Stromal cell of bone marrow (primary cell): ENCODE measurements around the gene CLK2.

Experiments
- DNase-seq: peaks from one replicate; pipeline ENCODE4 v3.0.0-alpha.2; 2012; ENCODE audit warnings: low read depth

The CLK2 gene

DNA sequence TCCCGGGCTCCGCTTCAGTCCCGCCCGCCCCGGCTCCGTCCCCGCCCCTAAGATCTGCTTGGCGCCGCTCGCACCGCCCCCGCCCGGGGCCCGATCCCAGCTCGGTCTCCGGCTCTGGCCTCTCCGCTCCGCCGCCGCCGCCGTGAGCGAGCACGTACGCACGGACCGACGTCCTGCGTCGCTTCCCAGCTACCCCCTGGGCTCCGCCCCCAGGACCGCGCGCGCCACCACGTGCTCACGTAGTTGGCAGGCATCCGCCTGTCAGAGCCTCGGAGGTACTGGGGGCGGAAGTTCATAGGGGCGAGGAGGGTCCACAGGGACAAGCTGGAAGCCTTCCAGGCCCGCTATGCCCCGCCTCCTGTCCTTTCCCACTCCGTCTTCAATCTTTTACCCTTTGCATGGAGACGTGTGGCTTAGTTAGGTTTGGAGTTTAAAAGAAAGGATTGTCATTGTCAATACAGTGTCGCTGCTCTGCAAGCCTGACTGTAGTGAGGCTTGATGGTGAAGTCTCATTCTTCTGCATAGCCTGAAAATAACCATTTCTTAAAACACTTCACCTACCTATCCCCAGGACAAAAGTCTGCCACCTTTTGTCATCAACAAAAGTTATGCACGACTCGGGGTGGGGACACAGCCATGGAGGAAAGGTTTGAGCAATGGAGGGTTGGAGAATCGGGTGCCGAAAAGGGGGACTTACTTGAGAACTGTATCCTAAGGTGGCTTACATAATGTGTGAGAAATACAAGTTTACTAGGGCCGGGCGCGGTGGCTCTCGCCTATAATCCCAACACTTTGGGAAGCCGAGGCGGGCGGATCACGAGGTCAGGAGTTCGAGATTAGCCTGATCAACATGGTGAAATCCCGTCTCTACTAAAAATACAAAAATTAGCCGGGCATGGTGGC, at the start of gene CLK2:
Gene CLK2 (minus strand): TSS at position 162 of the 903 bp plus-strand sequence. CDS start 2,527 bp downstream, outside the sequence.
- peak; percentile 88 for DNase-seq

DNA sequence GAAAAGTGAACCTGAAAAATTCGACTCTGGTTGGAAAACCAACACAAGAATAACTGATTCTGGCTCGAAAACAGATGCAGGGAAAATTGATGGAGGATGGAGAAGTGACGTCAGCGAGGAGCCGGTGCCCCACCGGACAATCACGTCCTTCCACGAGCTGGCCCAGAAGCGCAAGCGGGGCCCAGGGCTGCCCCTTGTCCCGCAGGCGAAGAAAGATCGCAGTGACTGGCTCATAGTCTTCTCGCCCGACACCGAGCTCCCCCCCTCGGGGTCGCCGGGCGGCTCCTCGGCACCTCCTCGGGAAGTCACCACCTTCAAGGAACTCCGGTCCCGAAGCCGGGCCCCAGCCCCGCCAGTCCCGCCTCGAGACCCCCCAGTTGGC, 49.3 kb upstream of the CLK2 start:
- no peak for DNase-seq

DNA sequence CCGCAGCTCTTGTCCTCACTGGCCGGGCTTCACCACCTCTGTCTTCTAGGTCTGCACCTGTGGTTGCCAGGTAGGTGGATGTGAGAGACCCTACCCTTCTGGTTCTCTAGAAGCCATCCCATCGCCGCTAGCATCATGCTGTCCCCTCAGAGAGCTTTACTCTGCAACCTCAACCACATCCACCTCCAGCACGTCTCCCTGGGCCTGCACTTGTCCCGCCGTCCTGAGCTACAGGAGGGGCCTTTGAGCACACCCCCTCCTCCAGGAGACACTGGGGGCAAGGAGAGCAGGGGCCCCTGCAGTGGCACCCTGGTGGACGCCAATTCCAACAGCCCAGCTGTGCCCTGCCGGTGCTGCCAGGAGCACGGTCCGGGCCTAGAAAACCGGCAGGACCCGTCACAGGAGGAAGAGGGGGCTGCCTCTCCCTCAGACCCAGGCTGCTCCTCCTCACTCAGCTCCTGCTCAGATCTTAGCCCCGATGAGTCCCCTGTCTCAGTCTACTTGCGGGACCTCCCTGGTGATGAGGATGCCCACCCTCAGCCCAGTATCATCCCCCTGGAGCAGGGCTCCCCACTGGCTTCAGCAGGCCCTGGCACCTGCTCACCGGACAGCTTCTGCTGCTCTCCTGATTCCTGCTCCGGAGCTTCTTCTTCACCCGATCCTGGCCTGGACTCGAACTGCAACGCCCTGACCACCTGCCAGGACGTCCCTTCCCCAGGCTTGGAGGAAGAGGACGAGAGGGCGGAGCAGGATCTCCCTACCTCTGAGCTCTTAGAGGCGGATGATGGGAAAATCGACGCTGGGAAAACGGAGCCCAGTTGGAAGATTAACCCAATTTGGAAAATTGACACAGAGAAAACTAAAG, 48.6 kb upstream of the CLK2 start:
- no peak for DNase-seq

DNA sequence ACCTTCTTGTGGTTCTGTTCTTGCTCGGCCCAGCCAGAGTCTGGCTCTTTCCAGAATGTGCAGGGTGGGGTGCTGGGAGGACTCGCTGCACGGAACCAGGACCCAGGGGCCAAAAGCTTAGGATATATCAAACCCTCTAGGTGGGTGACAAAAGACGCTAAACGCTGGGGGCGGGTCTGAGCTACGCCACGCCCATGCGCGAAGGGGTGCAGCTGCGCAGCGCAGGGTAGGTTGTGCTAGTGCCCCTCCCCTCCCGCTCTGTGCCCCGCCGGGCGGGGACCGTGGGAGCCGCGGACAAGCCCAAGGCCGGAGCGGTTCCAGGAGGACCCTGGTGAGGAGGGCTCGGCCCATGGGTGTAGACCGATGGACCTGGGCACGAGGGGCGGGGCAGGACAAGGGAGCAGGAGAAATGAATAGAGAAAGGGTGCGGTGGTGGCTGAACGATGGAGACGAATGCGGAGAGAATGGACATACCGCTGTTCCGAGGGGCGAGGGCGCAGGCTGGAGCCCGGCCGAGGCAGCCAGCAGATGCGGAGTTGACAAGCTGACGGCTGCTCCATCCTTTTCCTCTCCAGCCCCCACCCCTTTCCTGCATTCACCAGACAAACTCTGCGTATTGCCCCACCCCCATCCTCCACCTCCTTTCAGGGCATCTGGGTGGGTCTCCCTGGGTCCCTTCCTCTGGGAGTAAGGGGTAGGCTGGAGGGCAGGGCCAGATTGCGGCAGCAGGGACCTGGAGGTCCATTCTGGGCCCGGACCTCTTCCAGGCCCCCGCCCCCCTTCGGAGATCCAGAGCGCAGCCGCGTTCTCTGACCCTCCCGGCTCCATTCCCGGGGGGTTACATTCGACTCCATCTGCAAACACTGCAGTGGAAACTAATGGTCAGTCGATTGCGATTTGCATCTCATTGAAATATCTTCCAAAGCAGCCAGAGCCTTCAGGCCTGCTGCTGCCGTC, 47.6 kb upstream of the CLK2 start, which contains the start of gene RUSC1:
Gene RUSC1 (plus strand): TSS at position 234 of the 957 bp plus-strand sequence. CDS start 880 bp downstream, outside the sequence.
- DNase-seq, result no peak

DNA sequence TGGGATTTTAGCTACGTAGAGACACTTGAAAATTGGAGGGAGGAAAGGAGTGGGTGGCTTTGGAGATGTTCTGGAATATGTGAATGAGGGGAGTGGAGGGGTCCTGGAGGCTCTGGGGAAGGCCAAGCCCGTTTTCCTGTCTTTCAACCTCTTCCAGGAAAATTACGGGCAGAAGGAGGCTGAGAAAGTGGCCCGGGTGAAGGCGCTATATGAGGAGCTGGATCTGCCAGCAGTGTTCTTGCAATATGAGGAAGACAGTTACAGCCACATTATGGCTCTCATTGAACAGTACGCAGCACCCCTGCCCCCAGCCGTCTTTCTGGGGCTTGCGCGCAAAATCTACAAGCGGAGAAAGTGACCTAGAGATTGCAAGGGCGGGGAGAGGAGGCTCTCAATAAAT, 46.9 kb upstream of the CLK2 start:
- no peak for DNase-seq

DNA sequence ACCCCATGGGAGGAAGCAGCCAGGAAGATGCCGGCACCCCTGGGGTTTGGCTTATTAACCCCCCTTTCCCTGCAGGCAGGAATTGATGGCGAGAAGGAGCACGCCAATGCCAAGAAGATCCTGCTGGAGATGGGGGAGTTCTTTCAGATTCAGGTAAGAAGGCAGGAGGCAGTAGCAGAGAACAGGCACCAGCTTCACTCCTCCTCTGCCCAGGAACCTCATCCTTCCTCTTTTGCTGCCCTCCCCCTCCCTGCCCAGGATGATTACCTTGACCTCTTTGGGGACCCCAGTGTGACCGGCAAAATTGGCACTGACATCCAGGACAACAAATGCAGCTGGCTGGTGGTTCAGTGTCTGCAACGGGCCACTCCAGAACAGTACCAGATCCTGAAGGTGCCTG, 46.2 kb upstream of the CLK2 start:
- no peak for DNase-seq

DNA sequence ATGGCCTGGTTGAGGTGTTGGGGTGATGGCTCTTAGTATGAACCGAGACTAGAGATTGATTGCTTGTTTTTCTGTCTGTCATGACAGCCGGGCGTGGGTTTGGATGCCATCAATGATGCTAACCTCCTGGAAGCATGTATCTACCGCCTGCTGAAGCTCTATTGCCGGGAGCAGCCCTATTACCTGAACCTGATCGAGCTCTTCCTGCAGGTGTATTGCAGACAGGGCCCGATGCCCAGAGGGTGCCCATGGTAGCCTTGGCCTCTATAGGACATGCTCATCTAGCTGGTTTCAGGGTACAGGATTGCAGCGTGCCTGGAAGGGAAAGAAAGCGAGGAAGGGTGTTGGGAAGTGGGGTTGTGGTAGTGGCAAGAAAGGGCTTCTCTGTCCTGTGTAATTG, 44.8 kb upstream of the CLK2 start:
- no peak for DNase-seq

DNA sequence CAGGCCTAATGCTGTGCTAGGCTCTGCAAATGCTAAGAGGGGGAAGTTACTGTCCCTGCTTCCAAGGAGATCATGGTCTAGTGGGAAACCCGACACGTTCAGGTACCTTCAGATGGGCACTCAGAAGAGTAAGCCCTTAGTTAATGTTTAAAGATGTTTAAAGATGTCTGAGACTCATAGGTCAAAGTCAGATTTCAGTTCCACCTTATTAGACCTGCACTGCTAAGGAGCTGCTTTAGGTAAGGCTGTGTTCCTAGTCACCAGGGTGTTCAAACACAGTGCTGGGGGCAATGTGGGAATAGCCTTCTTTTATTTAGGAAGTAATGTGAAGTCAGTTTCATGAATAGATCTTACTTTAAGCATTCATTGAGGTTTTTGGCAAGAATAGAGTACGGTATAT, 43.6 kb upstream of the CLK2 start:
- no peak for DNase-seq

DNA sequence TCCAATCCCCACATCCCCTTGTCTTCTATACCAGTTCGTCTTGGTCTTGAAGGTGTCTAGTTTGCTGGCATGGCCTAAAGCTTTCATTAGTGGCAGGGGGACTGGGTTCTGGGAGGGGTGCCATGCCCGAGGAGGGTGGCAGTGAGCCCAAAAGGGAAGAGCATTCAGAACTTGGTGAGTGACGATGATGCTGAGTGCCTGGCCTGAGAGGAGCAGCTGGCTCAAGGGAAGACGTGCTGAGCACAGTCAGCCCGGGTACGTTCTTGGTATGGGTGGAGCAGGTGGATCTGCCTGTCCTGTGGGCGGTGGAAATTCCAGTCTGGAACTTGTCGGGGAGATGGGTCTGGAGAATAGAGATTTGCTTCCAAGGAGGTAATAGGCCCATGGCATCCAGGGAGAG, 40.0 kb upstream of the CLK2 start:
- no peak for DNase-seq

DNA sequence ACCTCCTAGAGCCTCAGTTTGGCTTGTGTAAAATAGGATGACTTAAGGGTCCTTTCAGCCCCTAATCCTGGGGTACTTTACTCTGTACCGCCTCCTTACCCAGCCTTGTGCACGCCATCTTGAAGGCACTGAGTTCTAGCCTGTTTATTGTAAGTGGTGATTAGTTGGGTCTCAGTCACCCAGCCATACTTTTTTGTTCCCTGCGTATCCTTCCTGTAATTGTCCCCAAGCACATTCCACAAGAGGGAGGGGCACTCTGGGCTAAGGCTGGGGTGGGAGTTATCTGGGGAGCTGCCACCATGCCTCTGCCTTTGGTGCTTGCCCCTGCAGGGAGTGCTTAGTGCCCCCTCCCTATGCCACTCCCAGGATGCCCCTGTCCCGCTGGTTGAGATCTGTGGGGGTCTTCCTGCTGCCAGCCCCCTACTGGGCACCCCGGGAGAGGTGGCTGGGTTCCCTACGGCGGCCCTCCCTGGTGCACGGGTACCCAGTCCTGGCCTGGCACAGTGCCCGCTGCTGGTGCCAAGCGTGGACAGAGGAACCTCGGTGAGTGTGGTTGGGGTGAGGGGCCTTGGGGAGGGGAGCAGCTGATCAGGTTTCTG, 36.2 kb upstream of the CLK2 start:
- no peak for DNase-seq

DNA sequence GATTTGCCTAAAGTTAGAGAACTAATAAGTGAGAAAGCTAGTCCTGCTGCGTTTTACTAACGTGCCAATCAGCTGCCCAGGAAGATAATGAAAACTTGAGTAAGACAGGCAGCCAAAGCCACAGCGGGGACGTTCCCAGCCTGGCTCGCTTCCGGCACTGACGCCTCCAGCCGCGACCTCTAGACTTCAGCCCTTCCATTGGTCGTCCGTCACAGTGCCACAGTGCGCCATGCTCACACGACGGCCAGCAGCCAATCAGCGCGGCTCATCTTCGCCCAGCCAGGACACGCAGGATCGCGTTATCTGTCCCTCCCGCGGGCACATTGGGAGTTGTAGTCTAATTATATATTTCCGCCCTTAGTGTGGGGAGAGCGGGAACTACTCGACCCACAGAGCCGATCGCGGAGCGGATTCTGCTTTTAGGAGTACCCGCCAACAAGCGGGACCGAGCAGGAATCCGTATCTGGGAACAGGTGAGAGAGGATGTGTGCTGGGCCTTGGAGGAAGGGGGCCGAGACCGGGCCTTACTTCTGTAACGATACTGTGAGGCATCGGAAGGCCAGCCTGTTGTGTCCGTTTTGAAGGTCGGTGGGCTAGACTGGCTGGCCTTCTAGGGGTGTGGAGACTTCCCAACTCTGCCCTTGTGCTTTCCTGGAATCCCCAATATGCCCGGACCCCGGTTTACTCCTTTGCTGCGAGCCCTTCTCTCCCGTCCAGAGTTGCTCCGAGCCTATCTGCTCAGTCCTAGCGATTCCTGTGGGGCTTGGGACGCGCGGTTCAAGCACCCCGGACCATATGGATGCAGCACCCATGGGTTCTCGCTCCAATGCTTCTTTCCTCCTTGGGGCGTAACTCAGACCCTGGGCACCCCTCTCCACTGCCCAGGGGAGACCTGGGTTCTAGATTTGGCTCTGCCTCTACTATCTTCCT, 35.5 kb upstream of the CLK2 start, which contains the start of gene FDPS:
Gene FDPS (plus strand): TSS at position 374 of the 930 bp plus-strand sequence. CDS start 924 bp downstream, outside the sequence.
- peak; percentile 99 for DNase-seq

DNA sequence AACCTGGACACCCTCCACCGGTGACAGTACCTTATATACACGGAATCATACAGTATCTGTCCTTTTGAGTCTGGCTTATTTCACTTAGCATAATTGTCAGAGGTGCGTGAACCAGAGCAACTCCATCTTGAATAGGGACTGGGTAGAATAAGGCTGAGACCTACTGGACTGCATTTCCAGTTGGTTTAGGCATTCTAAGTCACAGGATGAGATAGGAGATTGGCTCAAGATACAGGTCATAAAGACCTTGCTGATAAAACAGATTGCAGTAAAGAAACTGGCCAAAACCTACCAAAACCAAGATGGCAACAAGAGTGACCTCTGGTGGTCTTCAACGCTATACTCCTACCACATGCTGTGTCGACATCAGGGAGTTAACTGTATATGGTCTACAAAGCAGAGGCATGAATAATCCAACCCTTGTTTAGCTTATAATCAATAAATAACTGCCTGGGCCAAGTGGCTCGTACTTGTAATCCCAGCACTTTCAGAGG, 34.0 kb upstream of the CLK2 start:
- no peak for DNase-seq

DNA sequence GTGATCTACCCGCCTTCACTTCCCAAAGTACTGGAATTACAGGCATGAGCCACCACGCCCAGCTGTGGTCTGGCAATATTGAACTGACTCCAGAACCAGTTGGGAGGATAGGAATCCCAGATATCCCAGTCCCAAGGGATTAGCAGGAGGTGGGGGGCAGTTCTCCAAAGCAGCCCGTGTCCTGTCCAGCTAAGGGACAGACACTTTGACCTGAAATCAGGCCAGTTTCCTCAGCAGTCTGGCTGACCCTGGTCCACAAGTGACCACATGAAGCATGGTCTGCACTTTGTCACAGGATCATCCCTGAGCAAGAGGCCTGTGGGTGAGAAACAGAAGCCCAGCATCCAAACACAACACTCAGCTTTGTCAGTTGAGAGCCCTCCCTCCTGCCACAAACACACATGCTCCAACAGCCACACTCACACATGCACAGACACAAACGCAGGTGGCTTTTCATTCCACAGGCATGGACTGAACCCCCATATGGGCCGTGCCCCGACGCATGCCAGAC, 32.6 kb upstream of the CLK2 start:
- no peak for DNase-seq

DNA sequence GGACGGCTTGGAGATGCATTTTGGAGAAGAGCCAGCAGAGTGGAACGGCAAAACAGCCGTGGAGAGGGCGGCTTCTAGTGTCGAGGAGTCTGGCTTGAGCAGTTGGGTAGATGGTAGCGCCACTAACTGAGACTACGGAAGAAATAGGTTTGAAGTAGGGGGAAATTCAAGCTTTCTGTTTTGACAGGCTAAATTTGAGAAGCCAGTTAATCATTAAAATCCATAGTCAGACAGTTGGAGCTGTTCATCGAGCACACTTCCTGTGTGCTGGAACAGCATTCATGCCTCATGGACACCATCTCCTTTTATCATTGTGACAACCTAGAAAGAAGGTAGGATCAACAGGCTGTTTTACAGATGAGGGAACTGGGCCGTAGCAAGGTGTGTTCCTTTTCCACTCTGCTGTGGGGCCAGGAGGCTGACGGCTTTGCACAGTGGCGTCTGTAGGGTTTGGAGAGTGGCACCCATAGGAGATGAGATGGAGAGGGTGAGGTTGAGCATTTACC, 31.3 kb upstream of the CLK2 start:
- DNase-seq, result no peak

DNA sequence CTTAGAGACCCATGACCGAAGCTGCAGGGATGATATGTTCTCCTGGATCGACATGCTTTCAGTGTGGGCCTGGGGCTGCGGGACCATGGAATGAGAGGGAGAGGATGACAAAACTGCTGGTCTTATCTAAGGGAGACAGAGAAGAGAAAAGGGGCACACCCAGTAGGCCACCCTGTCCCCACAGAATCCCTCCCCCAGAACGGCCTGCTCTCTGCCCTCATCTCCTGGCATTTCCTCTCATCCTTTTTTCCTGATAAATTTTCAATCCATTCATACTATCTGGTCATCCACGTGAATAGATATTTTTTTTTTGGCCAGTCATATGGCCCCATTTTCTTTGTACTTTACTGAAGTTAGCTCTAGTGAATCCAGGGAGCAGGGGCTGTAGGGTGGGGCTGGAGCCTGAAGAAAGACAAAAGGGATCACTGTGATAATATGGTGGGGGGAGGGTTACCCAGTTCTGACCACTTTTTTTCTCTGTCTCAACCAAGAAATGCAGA, 28.1 kb upstream of the CLK2 start, which contains the start of gene PKLR:
Gene PKLR (minus strand): TSS at position 97 of the 500 bp plus-strand sequence. CDS start 43 bp downstream, at position 54.
- DNase-seq, result no peak

DNA sequence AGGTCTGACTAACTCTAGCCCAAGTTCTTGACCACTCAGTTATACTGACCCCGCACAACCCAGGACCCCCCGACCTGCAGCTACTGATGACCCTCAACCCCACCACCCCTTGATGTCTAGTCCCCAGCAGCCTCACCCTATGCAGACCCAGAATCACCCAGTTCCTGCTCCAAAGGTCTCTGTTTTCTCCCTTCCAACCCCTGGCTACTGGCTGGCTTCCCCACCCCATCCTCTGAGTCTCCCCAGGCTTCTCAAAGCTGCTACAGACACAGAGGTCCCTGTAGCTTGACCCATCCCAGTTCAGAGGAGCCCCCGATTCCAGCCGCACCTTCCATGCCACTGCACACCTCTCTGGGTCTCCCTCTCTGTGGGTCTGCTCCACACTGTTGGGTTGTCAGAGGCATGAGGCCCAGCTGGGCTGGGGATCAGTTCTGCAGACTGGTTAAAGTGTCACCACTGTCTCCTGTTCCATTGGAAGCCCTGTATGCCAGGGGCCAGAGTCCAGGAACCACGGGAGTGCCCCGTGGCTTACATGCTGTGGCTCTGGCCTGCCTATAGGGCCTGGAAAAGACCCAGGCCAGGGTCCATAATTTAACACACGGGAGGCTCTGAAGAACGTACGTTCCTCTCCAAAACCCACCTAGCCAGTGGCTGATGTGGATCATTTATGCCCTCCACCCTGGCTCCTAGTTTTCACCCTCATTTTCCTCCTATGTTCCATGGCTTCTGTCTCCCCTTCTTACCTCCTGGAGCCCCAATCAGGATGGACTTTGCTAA, 27.4 kb upstream of the CLK2 start:
- no peak for DNase-seq

DNA sequence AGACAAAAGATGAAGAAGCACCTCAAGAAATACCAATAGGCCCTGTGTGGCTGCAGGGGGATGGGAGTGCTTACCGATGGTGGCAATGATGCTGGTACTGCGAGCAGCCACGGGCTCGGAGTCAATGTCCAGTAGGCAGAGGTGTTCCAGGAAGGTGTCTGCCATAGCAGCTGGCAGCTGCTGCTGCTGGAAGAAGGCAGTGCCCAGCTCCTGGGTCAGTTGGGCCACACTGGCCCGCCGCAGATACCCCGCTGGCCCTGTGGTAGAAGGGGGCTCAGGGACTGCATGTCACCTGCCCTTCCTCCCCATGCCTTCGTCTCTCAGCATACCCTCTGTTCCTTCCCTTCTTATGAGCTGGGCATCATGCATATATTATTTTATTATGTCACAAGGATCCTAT, 26.7 kb upstream of the CLK2 start:
- DNase-seq, result no peak

DNA sequence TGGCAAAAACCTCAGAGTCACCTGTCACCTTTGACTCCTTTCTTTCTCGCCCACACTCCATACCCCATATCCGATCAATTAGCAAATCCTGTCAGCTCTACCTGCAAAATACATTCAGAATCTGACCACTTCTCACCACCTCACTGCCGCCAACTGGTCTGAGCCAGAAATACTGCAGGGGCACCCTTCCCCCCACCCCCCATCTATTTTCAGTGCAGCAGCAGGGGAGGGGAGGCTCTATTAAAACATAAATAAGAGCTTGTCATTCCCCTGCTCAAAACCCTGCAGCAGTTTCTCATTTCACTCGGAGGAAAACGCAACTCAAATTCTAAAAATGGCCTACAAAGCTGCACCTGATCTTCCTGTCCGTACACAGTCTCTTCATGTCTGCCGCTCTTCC, 24.1 kb upstream of the CLK2 start:
- no peak for DNase-seq
